OCI-LY7 (cell line): ENCODE results near the gene UBE2G1. TPM values are rescaled to one million over a fixed set of nuclear protein-coding genes. Genes with fewer than 3 reads are reported as not detected.

Experiments
- BruUV-seq: library from RNA; stranded (reverse); fragments of 400-500 nt; replicated peaks from 2 replicates; lab custom pipeline; 2021; lab: Mats Ljungman, UMichigan
- CTCF ChIA-PET: fragments of 300-600 bp; sonication (Branson Sonifier 250); formaldehyde crosslinking; loops from one replicate; lab custom pipeline; 2022; ENCODE audit warnings: antibody characterized with exemption; ENCODE audit not compliant: unreplicated experiment; lab: Charles Lee
- POLR2A ChIA-PET: fragments of 300-600 bp; sonication (Branson Sonifier 250); formaldehyde crosslinking; loops from one replicate; lab custom pipeline; 2022; ENCODE audit warnings: antibody characterized with exemption; lab: Charles Lee
- DNase-seq: peaks from one replicate; pipeline ENCODE4 v3.0.0-alpha.2; 2015; ENCODE audit warnings: low spot score
- H2AFZ ChIP-seq: fragments of 200-600 bp; sonication (generic), shearing (Covaris generic); 2 replicates; pipeline ENCODE4 v1.6.1; 2014; ENCODE audit warnings: mild to moderate bottlenecking, antibody characterized with exemption, low read length, moderate library complexity
- H3K27ac ChIP-seq: fragments of 200-600 bp; sonication (generic); 2 replicates; pipeline ENCODE4 v1.5.1; 2014; ENCODE audit warnings: mixed run types, low read depth, mild to moderate bottlenecking, moderate library complexity, low read length, inconsistent platforms; ENCODE audit not compliant: poor library complexity, severe bottlenecking
- H3K36me3 ChIP-seq: fragments of 200-600 bp; sonication (generic); 2 replicates; pipeline ENCODE4 v1.6.1; 2014; ENCODE audit warnings: mild to moderate bottlenecking, antibody characterized with exemption, low read length, moderate library complexity, mixed read lengths; ENCODE audit not compliant: insufficient read depth
- H3K4me1 ChIP-seq: fragments of 200-600 bp; sonication (generic); 2 replicates; pipeline ENCODE4 v1.5.1; 2014; ENCODE audit warnings: mild to moderate bottlenecking, low read length; ENCODE audit not compliant: insufficient read depth, poor library complexity, severe bottlenecking
- H3K4me2 ChIP-seq: fragments of 200-600 bp; sonication (generic); 2 replicates; pipeline ENCODE4 v1.6.1; 2014; ENCODE audit warnings: mild to moderate bottlenecking, low read length
- H3K4me3 ChIP-seq: fragments of 200-600 bp; sonication (generic); 2 replicates; pipeline ENCODE4 v1.5.1; 2014; ENCODE audit warnings: mild to moderate bottlenecking, low read depth, low read length; ENCODE audit not compliant: poor library complexity, severe bottlenecking
- H3K79me2 ChIP-seq: fragments of 200-600 bp; sonication (generic); 2 replicates; pipeline ENCODE4 v1.6.1; 2016; ENCODE audit warnings: low read depth, mild to moderate bottlenecking, low read length, moderate library complexity, mixed read lengths; ENCODE audit not compliant: insufficient read depth
- H3K9me2 ChIP-seq: fragments of 200-600 bp; sonication (generic); 2 replicates; pipeline ENCODE4 v1.6.1; 2016; ENCODE audit warnings: mild to moderate bottlenecking, low read length, mixed read lengths; ENCODE audit not compliant: insufficient read depth
- H3K9me3 ChIP-seq: fragments of 200-600 bp; sonication (generic); 2 replicates; pipeline ENCODE4 v1.6.1; 2014; ENCODE audit warnings: mild to moderate bottlenecking, mixed run types, low read length, mixed read lengths
- H4K20me1 ChIP-seq: fragments of 200-600 bp; sonication (generic); 2 replicates; pipeline ENCODE4 v1.6.1; 2014; ENCODE audit warnings: mild to moderate bottlenecking, antibody characterized with exemption, low read length, moderate library complexity, mixed read lengths; ENCODE audit not compliant: insufficient read depth
- EZH2phosphoT487 ChIP-seq: fragments of 200-600 bp; sonication (generic); IDR thresholded peaks from 2 replicates; pipeline ENCODE4 v1.6.1; 2018; ENCODE audit warnings: low read depth, borderline replicate concordance, mild to moderate bottlenecking, mixed run types, antibody characterized with exemption, low read length, moderate library complexity, mixed read lengths
- intact Hi-C: fragments of 100-400 bp; cut with micrococcal nuclease; formaldehyde crosslinking; loops from one replicate; pipeline ENCODE4 v1.10.0; 2022; ENCODE audit not compliant: unreplicated experiment
- total RNA-seq, 2 experiments: library from RNA; depleted of rRNA in 1 of 2; stranded (reverse); fragments of >200 nt in 1 of 2; shearing (Covaris generic) in 1 of 2; gene quantifications; 2 replicates each; pipeline ENCODE4 v1.2.3, GENCODE V29; 2014 to 2022
- TF ChIP-seq, protein P1 (sequence below): fragments of 200-600 bp; sonication (generic); conservative IDR thresholded peaks from 2 replicates; pipeline ENCODE4 v1.5.1; 2014; ENCODE audit warnings: mild to moderate bottlenecking, antibody characterized with exemption, low read length, moderate library complexity, mixed read lengths

The UBE2G1 gene
- total RNA-seq, 2 experiments from 2014 or later: 115 to 216 TPM

- ChIA-PET POLR2A (interaction anchor here (1.7 kb wide), 1 partner anchor 14 kb away, joined by 4 read pairs; no protein-coding TSS in a partner anchor), CTCF (no interaction called here)
- H3K4me2 ChIP-seq: no peak overlapping the region
Observed at GRCh38 chr17:4247361-4247970, 119.0 kb downstream of the UBE2G1 start.

GRCh38 chr17:4246674-4247073 is 119.8 kb downstream of the UBE2G1 start:
- intact Hi-C loops: no loop called here
- Histone ChIP-seq H3K36me3 (peaks cover 39% of the 10 kb centered on the region; the same call in 1 of the 2 replicates), H3K4me1 (peaks cover 4% of the 10 kb centered on the region), H4K20me1 (peaks cover 32% of the 10 kb centered on the region), H3K4me3 (no peak overlapping the region), H3K9me2 (no peaks in the 10 kb centered on the region), H3K79me2 (peaks cover 69% of the 10 kb centered on the region), H3K9me3 (no peaks in the 10 kb centered on the region), H2AFZ (no peak overlapping the region), H3K27ac (no peak overlapping the region), H3K4me2 (no peak overlapping the region)
- no TSS peak for BruUV-seq
- CTCF ChIA-PET: no interaction called here
- DNase-seq: no peak
- no peak for TF ChIP-seq EZH2phosphoT487
- TF ChIP-seq, protein P1, sequence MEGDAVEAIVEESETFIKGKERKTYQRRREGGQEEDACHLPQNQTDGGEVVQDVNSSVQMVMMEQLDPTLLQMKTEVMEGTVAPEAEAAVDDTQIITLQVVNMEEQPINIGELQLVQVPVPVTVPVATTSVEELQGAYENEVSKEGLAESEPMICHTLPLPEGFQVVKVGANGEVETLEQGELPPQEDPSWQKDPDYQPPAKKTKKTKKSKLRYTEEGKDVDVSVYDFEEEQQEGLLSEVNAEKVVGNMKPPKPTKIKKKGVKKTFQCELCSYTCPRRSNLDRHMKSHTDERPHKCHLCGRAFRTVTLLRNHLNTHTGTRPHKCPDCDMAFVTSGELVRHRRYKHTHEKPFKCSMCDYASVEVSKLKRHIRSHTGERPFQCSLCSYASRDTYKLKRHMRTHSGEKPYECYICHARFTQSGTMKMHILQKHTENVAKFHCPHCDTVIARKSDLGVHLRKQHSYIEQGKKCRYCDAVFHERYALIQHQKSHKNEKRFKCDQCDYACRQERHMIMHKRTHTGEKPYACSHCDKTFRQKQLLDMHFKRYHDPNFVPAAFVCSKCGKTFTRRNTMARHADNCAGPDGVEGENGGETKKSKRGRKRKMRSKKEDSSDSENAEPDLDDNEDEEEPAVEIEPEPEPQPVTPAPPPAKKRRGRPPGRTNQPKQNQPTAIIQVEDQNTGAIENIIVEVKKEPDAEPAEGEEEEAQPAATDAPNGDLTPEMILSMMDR: no peak
- POLR2A ChIA-PET: interaction anchor here (1.7 kb wide), 1 partner anchor 14 kb away, joined by 4 read pairs; no protein-coding TSS in a partner anchor

More at GRCh38 chr17:4247361-4247970, 119.0 kb downstream of the UBE2G1 start:
- intact Hi-C loops: no loop called here
- Histone ChIP-seq H3K9me3 (no peaks in the 10 kb centered on the region), H3K9me2 (no peaks in the 10 kb centered on the region), H4K20me1 (peaks cover 32% of the 10 kb centered on the region), H3K4me3 (no peak overlapping the region), H3K4me1 (peaks cover 4% of the 10 kb centered on the region), H2AFZ (no peak overlapping the region), H3K27ac (no peak overlapping the region), H3K79me2 (peaks cover 77% of the 10 kb centered on the region), H3K36me3 (peaks cover 38% of the 10 kb centered on the region; the same call in 1 of the 2 replicates)
- no peak for DNase-seq
- BruUV-seq: no TSS peak
- TF ChIP-seq, protein P1: no peak
- no peak for TF ChIP-seq EZH2phosphoT487

DNA sequence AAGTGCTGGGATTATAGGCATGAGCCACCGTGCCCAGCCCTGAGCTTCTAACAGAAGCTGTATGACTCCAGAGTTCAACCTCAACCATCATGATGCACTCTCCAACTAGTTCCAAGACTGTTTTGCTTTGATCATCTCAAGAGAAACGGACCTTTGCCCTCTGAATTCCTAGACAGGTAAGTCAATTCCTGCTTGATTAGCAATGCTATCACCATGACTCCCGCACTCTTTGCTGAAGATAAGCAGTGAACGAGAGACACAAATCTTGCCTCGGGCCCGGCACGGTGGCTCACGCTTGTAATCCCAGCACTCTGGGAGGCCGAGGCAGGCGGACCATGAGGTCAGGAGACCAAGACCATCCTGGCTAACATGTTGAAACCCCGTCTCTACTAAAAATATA is 124.9 kb downstream of the UBE2G1 start:
- POLR2A ChIA-PET: no interaction called here
- H3K4me1 ChIP-seq: no peaks in the 10 kb centered on the region
- no peak overlapping the region for H3K4me3 ChIP-seq
- H3K9me2 ChIP-seq: no peaks in the 10 kb centered on the region
- peaks cover 55% of the 10 kb centered on the region for H3K36me3 ChIP-seq
- BruUV-seq: no TSS peak
- no peaks in the 10 kb centered on the region for H3K9me3 ChIP-seq
- no peak for TF ChIP-seq EZH2phosphoT487
- TF ChIP-seq, protein P1: no peak
- H3K4me2 ChIP-seq: no peak overlapping the region
- no peak overlapping the region for H2AFZ ChIP-seq
- no peak overlapping the region for H3K27ac ChIP-seq
- peaks cover 25% of the 10 kb centered on the region; the same call in 1 of the 2 replicates for H3K79me2 ChIP-seq
- DNase-seq: no peak
- H4K20me1 ChIP-seq: no peaks in the 10 kb centered on the region; the same call in 1 of the 2 replicates
- CTCF ChIA-PET: no interaction called here
- intact Hi-C loops: no loop called here
